GM21381 (cell line): Measurements from ENCODE around the gene FBXO48.
"Not testable (repeated sequence)": the region's sequence is repeated elsewhere in the genome, so short reads cannot be mapped to it uniquely, and the experiment has no call there.

Source experiments
- ATAC-seq: cut with Tn5 transposase; IDR thresholded peaks from one replicate; pipeline ENCODE4 v1.9.1; 2021; ENCODE audit warnings: mild to moderate bottlenecking, moderate library complexity; ENCODE audit not compliant: unreplicated experiment

Gene FBXO48

GRCh38 chr2:68472796-68473414 is 5.8 kb upstream of the FBXO48 start:
- no peak for ATAC-seq

- no peak for ATAC-seq
Observed at GRCh38 chr2:68471385-68471784, 4.3 kb upstream of the FBXO48 start.

- no peak for ATAC-seq
Observed at GRCh38 chr2:68469935-68470334, 2.8 kb upstream of the FBXO48 start.

GRCh38 chr2:68468801-68469200 is 1.7 kb upstream of the FBXO48 start:
- ATAC-seq, result no peak

GRCh38 chr2:68466778-68467076 is 367 bp downstream of the FBXO48 start:
- no peak for ATAC-seq

- no peak for ATAC-seq
Observed at GRCh38 chr2:68466361-68466777, 725 bp downstream of the FBXO48 start.

GRCh38 chr2:68465081-68465916 is 1.8 kb downstream of the FBXO48 start:
- ATAC-seq, result no peak

GRCh38 chr2:68464651-68465050 is 2.4 kb downstream of the FBXO48 start:
- no peak for ATAC-seq

- no peak for ATAC-seq
Observed at GRCh38 chr2:68463287-68463877, 3.7 kb downstream of the FBXO48 start.

GRCh38 chr2:68458981-68459380 is 8.1 kb downstream of the FBXO48 start:
- ATAC-seq, result no peak

GRCh38 chr2:68456198-68456597 is 10.9 kb downstream of the FBXO48 start:
- ATAC-seq, result no peak

- ATAC-seq, result no peak
Observed at GRCh38 chr2:68454719-68455118, 12.4 kb downstream of the FBXO48 start.

GRCh38 chr2:68453761-68454360 is 13.2 kb downstream of the FBXO48 start:
- no peak for ATAC-seq

- ATAC-seq, result no peak
Observed at GRCh38 chr2:68452158-68452900, 14.8 kb downstream of the FBXO48 start.

GRCh38 chr2:68448671-68449653 is 18.1 kb downstream of the FBXO48 start:
- ATAC-seq, result no peak

GRCh38 chr2:68447118-68447517 is 20.0 kb downstream of the FBXO48 start:
- no peak for ATAC-seq

GRCh38 chr2:68446425-68446824 is 20.7 kb downstream of the FBXO48 start:
- not testable (repeated sequence) for ATAC-seq

- no peak for ATAC-seq
Observed at GRCh38 chr2:68441994-68442322, 25.1 kb downstream of the FBXO48 start.

- ATAC-seq, result peak; percentile 97
Observed at GRCh38 chr2:68441179-68441993, 25.7 kb downstream of the FBXO48 start.
